HEK293T (cell line): ENCODE data around the gene OTOA.
"Not testable (repeated sequence)": the region's sequence is repeated elsewhere in the genome, so short reads cannot be mapped to it uniquely, and the experiment has no call there.

Experiments used
- CTCF ChIA-PET: fragments of 350-600 bp; formaldehyde crosslinking; extraction: SDS; loops from one replicate; lab custom pipeline; 2021; ENCODE audit warnings: antibody characterized with exemption, inconsistent platforms; lab: Yijun Ruan, JAX
- POLR2A ChIA-PET: fragments of 350-600 bp; formaldehyde crosslinking; extraction: SDS; loops from one replicate; lab custom pipeline; 2020; ENCODE audit warnings: antibody characterized with exemption, inconsistent platforms; lab: Yijun Ruan, JAX
- DNase-seq: peaks from one replicate; pipeline ENCODE4 v3.0.0; 2012; ENCODE audit warnings: mixed read lengths; ENCODE audit errors: extremely low spot score

Gene OTOA

DNA sequence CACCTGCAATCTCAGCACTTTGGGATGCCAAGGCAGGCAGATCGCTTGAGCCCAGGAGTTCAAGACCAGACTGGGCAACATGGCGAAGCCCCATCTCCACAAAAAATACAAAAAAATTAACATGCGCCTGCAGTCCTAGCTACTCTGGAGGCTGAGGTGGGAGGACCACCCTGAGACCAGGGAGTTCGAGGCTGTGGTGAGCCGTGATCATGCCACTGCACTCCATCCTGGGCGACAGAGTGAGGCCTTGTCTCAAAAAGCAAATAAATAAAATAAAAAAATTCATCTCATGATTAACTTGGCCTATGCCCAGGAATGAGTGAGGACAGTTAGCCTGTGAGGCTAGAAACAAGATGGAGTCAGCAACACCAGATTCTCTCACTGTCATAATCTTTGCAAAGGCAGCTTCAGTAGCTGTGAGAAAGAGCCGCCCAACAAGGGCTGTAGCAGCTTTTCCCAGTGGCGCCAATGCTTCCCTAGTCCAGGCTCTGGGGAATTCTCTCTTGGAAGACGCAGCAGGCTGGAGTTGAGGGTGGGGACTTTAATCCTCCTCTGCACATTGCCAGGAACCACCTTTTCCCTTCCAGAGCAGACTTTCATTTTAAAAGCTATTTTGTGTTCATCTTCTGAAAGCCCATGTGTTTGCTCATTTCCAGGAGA lies 108.9 kb downstream of the OTOA start:
- CTCF ChIA-PET, POLR2A ChIA-PET, DNase-seq: not testable (repeated sequence)

DNA sequence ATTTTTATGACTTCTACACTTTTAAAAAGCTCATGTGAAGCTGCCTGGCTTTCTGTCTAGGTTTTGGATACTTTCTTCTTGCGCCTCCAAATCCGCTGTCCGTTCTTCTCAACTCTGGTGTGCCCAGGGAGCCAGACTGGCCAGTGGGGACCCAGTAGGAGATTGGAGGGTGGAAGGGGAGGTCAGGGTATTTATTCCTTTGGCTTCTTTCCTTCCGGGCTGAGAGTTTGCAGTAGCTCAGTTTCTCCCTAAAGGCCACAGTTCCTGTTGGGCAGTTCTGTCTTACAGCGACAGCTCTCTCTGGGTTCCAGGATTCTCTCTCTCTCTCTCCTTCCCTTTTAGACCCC lies 109.4 kb downstream of the OTOA start:
- DNase-seq, CTCF ChIA-PET, POLR2A ChIA-PET: not testable (repeated sequence)

DNA sequence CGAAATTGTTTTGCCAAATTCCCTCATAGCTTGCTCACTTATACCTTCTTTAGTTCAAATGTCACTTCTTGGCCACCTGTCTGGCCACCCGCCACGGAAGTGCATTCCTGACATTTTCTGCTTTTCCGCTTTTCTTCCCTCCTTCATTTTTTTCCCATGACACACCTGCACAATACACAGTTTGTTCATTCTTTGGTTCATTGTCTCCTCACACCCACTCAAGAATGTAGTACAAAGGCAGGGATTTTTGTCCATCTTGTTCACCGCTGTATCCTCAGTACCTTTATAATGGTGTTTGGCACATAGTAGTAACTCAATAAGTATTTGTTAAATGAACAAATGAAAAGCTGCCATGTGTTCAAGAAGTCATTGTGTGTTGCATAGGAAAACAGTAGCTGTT lies 116.8 kb downstream of the OTOA start:
- POLR2A ChIA-PET, DNase-seq, CTCF ChIA-PET: not testable (repeated sequence)

DNA sequence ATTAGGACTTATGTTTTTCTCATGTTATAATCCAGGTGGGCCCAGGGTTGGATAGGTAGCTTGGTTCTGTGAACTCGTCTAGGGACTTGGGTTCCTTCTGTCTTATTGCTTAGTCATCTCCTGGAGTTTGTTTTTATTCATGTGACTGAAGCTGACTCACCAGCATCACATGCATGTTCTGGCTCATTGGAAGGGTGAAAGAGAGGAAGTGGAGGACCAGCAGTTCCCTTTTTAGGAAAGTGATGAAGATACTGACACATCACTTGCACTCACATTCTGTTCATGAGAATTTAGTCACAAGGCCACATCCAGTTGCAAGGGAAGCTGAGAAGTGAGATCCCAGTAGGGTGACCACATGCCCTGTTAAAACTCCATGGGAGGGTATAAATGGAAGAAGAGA lies 126.7 kb downstream of the OTOA start:
- POLR2A ChIA-PET, DNase-seq, CTCF ChIA-PET: not testable (repeated sequence)

DNA sequence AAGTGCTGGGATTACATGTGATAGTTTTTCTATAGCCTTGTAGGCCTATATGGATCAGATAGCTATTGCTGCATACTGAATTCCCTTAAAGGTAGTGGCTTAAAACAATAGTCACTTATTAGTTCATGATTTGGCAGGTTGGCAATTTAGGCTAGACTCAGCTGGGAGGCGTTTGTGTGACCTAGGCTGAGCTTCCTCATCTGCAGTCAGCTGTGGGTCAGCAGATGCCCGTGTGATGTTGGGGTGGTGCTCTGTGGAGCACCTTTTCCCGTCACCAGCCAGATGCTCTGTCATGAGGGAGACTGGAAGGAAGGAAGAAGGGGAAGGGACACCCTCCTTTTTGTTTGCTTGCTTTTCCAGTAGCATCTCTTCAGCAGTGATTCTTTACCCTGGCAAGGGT lies 129.5 kb downstream of the OTOA start:
- DNase-seq, CTCF ChIA-PET: not testable (repeated sequence)

DNA sequence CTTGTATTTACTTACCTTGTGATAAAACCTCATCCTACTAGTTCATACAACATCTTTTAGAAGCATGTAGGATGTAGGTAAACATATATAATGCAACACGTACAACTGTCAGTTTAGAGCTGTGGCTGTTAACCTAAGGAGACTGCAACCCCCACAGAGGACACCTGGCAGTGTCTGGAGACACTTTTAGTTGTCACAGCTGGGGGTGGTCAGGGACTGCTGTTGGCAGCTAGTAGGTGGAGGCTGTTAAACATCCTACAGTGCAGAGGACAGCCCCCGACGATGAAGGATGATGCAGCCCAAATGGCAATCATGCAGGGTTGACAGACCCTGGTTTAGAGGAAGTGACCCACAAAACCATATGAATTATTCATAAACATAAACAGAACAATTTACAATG lies 134.8 kb downstream of the OTOA start:
- POLR2A ChIA-PET, CTCF ChIA-PET: not testable (repeated sequence)

More for the DNA sequence above, 129.5 kb downstream of the OTOA start:
- POLR2A ChIA-PET = not testable (repeated sequence)

DNA sequence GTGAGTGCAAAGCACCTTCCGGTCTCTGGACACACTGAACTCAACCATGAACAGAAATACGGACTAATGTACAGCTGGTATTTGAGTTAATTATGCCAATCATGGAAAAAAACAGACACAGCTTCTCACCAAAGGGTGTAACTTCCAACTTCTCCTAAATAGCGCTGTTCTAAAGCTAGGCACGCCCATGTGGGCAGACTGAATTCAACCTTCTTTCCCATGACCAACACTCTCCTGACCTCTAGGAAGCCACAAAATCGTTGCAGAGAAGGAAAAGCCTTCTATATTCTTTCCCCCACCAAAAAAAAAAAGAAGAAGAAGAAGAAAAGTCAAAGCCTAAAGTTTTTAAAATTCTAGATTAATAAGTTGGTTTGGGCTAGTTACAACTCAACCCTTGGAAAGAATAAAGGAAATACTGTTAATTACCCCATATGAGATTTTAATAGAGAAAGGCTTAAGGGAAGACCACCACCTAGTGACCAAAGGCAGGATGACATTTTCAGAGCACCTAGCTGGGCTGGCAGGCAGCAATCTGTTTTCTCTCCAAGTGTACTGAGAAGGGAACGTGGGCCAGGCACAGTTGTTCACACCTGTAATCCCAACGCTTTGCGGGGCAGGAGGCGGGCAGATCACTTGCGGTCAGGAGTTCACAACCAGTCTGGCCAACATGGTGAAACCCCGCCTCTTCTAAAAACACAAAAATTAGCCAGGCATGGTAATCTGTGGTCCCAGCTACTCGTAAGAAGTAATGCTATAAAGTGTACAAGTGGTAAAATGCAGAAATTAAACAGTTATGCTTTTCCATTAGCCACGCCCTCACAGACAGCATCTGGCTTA lies 138.0 kb downstream of the OTOA start:
- DNase-seq, POLR2A ChIA-PET: not testable (repeated sequence)
- CTCF ChIA-PET = interaction anchor here (0.7 kb wide), 1 partner anchor 97 kb away, joined by 7 read pairs; no protein-coding TSS in a partner anchor

More for the DNA sequence above, 134.8 kb downstream of the OTOA start:
- DNase-seq = not testable (repeated sequence)

DNA sequence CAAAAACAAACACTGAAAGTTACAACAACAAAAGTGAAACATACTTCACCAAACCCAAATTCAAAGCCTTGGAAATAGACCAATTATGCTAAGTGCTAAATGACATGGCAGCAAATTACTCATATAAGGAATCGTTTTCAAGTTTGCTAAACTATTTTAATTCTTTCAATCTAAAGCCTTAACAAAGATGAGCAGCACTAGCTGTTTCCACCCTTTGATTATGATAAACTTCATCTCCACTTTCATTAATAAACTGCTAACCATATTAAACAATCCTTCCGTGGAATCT lies 138.6 kb downstream of the OTOA start:
- CTCF ChIA-PET = interaction anchor here (0.7 kb wide), 1 partner anchor 98 kb away, joined by 7 read pairs; no protein-coding TSS in a partner anchor

More for the DNA sequence above, 138.6 kb downstream of the OTOA start:
- DNase-seq, POLR2A ChIA-PET: not testable (repeated sequence)
